Measurements from ENCODE around the gene EPHA7. TPM values are rescaled to one million over a fixed set of nuclear protein-coding genes. Genes with fewer than 3 reads are reported as not detected.

Gene EPHA7
- total RNA-seq, 1 experiment from 2014 or later = 9.5 TPM

DNA sequence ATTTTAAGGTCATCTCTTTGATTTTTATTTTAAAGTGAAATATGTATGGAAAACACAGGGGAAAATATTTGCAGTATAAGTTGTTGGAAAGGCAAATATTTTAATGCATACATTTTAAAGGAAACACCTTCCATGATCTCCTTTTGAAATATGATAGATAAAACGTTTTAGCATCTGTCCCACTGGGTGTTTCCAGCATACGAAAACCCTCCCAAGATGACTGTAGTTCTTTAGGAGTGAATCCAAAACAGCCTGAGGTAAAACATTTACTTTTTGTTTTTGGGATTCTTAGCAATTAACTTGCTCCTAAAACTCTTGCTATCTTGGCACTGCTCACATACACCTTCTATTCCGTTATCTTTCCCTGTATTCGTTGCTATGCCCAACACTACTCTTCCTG, 210.0 kb downstream of the EPHA7 start:
- H2BK12ac ChIP-seq (ENCODE audit: insufficient read length, low read depth, low read length) = no peak overlapping the region
- H3K79me2 ChIP-seq (ENCODE audit: insufficient read depth, low read length) = no peaks in the 10 kb centered on the region
- no peaks in the 10 kb centered on the region for H3K36me3 Mint-ChIP-seq (ENCODE audit: insufficient read depth in 1 of 3, low read depth in 3 of 3)
- H3K23ac ChIP-seq (ENCODE audit: insufficient read length, low read depth, low read length) = no peak overlapping the region
- H3K23me2 ChIP-seq (ENCODE audit: insufficient read length, low read depth, low read length, poor library complexity, severe bottlenecking) = no peaks in the 10 kb centered on the region
- no peaks in the 10 kb centered on the region for H3K27me3 ChIP-seq (ENCODE audit: insufficient read depth, low read length)
- no peaks in the 10 kb centered on the region for H3K27me3 Mint-ChIP-seq (ENCODE audit: low read depth)
- no peak overlapping the region for H3K4me3 Mint-ChIP-seq
- H4K91ac ChIP-seq (ENCODE audit: insufficient read length, low read depth, low read length) = no peak overlapping the region
- no peak overlapping the region for H4K8ac ChIP-seq (replicated peaks; ENCODE audit: insufficient read length, low read depth, low read length)
- H3K79me1 ChIP-seq (ENCODE audit: insufficient read depth, low read depth, low read length, poor library complexity, severe bottlenecking) = no peaks in the 10 kb centered on the region
- H3K4ac ChIP-seq (ENCODE audit: low read depth, low read length) = no peak overlapping the region
- no peak overlapping the region for H3K14ac ChIP-seq (ENCODE audit: insufficient read depth, low read length)
- no peak for DNase-seq
- no peak overlapping the region for H3K9ac ChIP-seq (ENCODE audit: extremely low read depth, insufficient read length, low read length)
- H3K27ac Mint-ChIP-seq = no peak overlapping the region
- no peak overlapping the region for H3K4me2 ChIP-seq (ENCODE audit: insufficient read depth, insufficient read length, low read length)
- no peak overlapping the region for H2BK5ac ChIP-seq (ENCODE audit: insufficient read length, low read length)
- H3K18ac ChIP-seq (ENCODE audit: insufficient read length, low read depth, low read length) = no peak overlapping the region
- peaks cover 3 to 8% of the 10 kb centered on the region in 2 experiments; a peak in 3 of 4 replicates for H3K4me1 Mint-ChIP-seq
- no peak overlapping the region for H3K27ac ChIP-seq (ENCODE audit: insufficient read length, low read depth, low read length)
- 0 out of 2 replicates have a peak, but pooled peaks cover 2% of the 10 kb centered on the region for H3K4me1 ChIP-seq (ENCODE audit: insufficient read depth, low read length)
- no CpG with 5 or more reads among the region's 4 CpGs for WGBS (ENCODE audit: extremely low coverage, insufficient read length, low lambda C conversion rate)
- H2AFZ ChIP-seq (ENCODE audit: low read length) = no peak overlapping the region
- H2BK15ac ChIP-seq (ENCODE audit: low read depth, low read length) = no peak overlapping the region
- no peak overlapping the region for H2AK5ac ChIP-seq (ENCODE audit: insufficient read length, low read length)
- TF ChIP-seq, protein P1, sequence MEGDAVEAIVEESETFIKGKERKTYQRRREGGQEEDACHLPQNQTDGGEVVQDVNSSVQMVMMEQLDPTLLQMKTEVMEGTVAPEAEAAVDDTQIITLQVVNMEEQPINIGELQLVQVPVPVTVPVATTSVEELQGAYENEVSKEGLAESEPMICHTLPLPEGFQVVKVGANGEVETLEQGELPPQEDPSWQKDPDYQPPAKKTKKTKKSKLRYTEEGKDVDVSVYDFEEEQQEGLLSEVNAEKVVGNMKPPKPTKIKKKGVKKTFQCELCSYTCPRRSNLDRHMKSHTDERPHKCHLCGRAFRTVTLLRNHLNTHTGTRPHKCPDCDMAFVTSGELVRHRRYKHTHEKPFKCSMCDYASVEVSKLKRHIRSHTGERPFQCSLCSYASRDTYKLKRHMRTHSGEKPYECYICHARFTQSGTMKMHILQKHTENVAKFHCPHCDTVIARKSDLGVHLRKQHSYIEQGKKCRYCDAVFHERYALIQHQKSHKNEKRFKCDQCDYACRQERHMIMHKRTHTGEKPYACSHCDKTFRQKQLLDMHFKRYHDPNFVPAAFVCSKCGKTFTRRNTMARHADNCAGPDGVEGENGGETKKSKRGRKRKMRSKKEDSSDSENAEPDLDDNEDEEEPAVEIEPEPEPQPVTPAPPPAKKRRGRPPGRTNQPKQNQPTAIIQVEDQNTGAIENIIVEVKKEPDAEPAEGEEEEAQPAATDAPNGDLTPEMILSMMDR (conservative IDR thresholded peaks at IDR 0.05) = no peak
- no peak overlapping the region for H2BK120ac ChIP-seq (ENCODE audit: low read depth, low read length, poor library complexity, severe bottlenecking)
- no peak overlapping the region for H4K5ac ChIP-seq (ENCODE audit: insufficient read length, low read depth, low read length)
- no peak overlapping the region for H3T11ph ChIP-seq (ENCODE audit: low read length)
- no peaks in the 10 kb centered on the region for H4K20me1 ChIP-seq (ENCODE audit: control insufficient read depth, insufficient read depth, insufficient read length)
- no peak overlapping the region for H2BK20ac ChIP-seq (ENCODE audit: low read depth, low read length, poor library complexity, severe bottlenecking)
- no peak overlapping the region for H3K56ac ChIP-seq (ENCODE audit: insufficient read length, low read depth, low read length)
- no peaks in the 10 kb centered on the region for H3K9me3 ChIP-seq (ENCODE audit: control insufficient read depth, low read depth, low read length)
- no peaks in the 10 kb centered on the region; a peak in 1 of 5 replicates for H3K9me3 Mint-ChIP-seq

Data from H9 (cell line).